Activated T-cell treated with anti-CD3 and anti-CD28 coated beads, Interleukin-2, amount 50 U/mL, for 24 hours (primary cell): ENCODE results near the gene ANAPC15.

Source experiments
- DNase-seq: peaks from one replicate; pipeline ENCODE4 v3.0.0-alpha.2; 2020
- H3K27ac Mint-ChIP-seq: 2 replicates; pipeline ENCODE4 v1.8.0; 2020; ENCODE audit warnings: mild to moderate bottlenecking, mixed read lengths
- H3K27me3 Mint-ChIP-seq: 2 replicates; pipeline ENCODE4 v1.8.0; 2020; ENCODE audit warnings: mixed read lengths
- H3K36me3 Mint-ChIP-seq: 2 replicates; pipeline ENCODE4 v1.8.0; 2020; ENCODE audit warnings: low read depth, mixed read lengths
- H3K4me1 Mint-ChIP-seq: 2 replicates; pipeline ENCODE4 v1.8.0; 2020; ENCODE audit warnings: low read depth, mixed read lengths
- H3K4me3 Mint-ChIP-seq: 2 replicates; pipeline ENCODE4 v1.8.0; 2020; ENCODE audit warnings: mild to moderate bottlenecking, moderate library complexity, mixed read lengths
- H3K9me3 Mint-ChIP-seq: 2 replicates; pipeline ENCODE4 v1.8.0; 2020; ENCODE audit warnings: mixed read lengths

Gene ANAPC15

DNA sequence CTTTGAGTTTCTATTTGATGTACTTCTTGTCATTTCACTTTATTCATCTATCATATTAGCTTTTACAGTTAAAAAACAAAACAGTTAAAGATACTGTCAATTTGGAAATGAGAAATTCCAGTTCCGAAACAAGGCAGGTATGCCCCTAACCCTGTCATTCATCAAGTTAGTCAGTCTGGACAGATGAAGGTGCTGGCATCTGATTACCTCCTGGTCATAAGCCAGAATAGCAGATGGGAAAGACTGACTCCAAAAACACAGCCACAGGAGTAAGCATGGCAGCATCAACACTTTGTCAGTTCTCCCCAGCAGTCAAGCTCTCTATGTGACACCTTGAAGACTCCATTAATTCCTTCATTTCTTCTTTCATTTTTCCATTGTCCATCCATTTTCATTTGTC lies 27.5 kb downstream of the ANAPC15 start:
- Mint-ChIP-seq H3K36me3 (peaks cover 23% of the 10 kb centered on the region), H3K27ac (no peak overlapping the region), H3K4me3 (no peak overlapping the region), H3K4me1 (peaks cover 29% of the 10 kb centered on the region), H3K27me3 (no peaks in the 10 kb centered on the region), H3K9me3 (no peaks in the 10 kb centered on the region)
- no peak for DNase-seq

DNA sequence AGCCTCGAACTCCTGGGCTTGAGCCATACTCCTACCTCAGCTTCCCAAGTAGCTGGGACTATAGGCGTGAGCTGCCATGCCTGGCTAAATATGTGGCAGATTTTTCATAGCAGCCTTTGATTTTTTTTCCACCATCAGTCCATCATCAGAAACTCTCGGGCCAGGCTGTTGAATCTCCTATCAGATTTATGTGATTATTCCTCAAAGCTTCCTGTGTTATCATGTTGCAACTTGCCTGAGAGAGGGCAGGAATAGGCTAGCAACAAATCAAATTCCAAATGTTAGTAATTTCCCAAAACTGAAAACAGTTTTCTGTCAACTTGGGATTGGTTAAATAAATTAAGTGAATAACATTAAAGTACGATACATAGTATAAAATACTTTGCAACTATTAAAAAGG lies 28.4 kb downstream of the ANAPC15 start:
- H3K27ac Mint-ChIP-seq: no peak overlapping the region
- no peak for DNase-seq
- H3K4me3 Mint-ChIP-seq: no peak overlapping the region
- H3K9me3 Mint-ChIP-seq: no peaks in the 10 kb centered on the region
- peaks cover 20% of the 10 kb centered on the region for H3K36me3 Mint-ChIP-seq
- peaks cover 34% of the 10 kb centered on the region for H3K4me1 Mint-ChIP-seq
- H3K27me3 Mint-ChIP-seq: no peaks in the 10 kb centered on the region

DNA sequence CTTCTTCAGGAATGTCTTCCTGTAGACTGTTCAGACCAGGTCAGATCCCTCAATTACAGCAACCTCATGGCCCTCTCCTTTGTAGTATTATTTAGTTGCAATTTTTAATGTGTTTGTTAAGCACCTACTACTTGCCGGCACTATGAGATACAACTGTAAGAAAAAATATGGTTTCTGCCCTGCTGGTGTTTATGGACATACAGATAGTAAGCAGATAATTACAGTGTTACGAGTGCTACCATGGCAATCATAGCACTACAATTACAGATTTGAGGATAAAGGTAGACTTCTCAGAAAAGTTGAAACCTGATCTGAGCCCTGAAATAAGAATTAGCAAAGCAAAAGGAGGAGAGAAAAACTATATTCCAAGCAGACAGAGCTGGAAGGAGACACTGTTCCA lies 29.1 kb downstream of the ANAPC15 start:
- Mint-ChIP-seq H3K27me3 (no peaks in the 10 kb centered on the region), H3K27ac (peak overlapping the region; percentile 2), H3K4me3 (no peak overlapping the region), H3K36me3 (peaks cover 19% of the 10 kb centered on the region), H3K9me3 (no peaks in the 10 kb centered on the region), H3K4me1 (peaks cover 38% of the 10 kb centered on the region)
- DNase-seq: no peak

DNA sequence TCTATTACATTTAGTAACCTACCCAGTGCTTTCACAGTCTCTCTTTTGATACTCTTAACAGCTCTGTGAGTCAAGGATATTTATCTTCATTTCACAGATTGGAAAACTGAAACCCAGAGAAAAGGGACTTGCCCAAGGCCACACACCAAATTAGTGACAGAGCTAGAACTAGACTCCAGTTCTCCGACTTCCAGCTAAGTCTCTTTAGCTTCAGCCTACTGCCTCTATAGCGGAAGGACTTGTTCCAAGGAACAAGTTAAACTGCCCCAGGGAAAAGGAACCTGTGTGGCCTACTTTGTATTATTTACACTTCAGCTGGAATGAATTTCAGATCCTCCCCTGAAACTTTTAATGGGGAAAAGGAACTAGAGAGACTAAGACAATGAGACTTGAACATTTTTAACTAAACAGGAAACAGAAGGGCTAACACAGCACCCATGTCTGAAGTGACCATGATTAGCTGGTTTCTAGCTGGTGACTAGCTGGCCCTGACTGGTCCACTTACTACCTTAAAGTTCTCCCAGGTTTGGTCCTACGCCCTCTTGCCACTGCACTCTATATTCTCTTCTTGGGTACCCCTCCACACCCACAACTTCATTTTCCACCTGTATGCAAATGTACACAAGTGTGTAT lies 30.6 kb downstream of the ANAPC15 start:
- peak overlapping the region; percentile 99 for H3K27ac Mint-ChIP-seq
- no peak for DNase-seq
- H3K4me1 Mint-ChIP-seq: peaks cover 46% of the 10 kb centered on the region
- H3K9me3 Mint-ChIP-seq: no peaks in the 10 kb centered on the region
- peaks cover 20% of the 10 kb centered on the region for H3K36me3 Mint-ChIP-seq
- peak overlapping the region; percentile 96 for H3K4me3 Mint-ChIP-seq
- no peaks in the 10 kb centered on the region for H3K27me3 Mint-ChIP-seq

DNA sequence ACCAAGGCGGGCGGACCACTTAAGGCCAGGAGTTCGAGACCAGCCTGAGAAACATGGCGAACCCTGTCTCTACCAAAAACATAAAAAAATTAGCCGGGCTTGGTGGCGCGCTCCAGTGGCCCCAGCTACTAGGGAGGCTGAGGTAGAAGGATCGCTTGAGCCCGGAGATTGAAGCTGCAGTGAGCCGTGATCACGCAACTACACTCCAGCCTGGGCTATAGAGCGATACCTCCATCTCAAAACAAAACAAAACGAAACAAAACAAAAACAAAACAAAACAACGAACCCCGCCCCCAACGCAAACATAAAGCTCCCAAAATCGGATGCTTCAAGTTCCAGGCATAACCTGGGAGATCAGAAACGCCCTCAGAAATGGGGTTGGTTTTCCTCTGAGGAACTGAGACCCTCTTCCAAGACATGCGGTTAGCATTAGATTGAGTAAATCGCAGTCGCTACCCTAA lies 31.3 kb downstream of the ANAPC15 start:
- peaks cover 47% of the 10 kb centered on the region for H3K4me1 Mint-ChIP-seq
- peak overlapping the region; percentile 96 for H3K4me3 Mint-ChIP-seq
- H3K36me3 Mint-ChIP-seq: peaks cover 23% of the 10 kb centered on the region
- DNase-seq: no peak
- H3K27ac Mint-ChIP-seq: peak overlapping the region; percentile 99
- no peaks in the 10 kb centered on the region for H3K9me3 Mint-ChIP-seq
- H3K27me3 Mint-ChIP-seq: no peaks in the 10 kb centered on the region

DNA sequence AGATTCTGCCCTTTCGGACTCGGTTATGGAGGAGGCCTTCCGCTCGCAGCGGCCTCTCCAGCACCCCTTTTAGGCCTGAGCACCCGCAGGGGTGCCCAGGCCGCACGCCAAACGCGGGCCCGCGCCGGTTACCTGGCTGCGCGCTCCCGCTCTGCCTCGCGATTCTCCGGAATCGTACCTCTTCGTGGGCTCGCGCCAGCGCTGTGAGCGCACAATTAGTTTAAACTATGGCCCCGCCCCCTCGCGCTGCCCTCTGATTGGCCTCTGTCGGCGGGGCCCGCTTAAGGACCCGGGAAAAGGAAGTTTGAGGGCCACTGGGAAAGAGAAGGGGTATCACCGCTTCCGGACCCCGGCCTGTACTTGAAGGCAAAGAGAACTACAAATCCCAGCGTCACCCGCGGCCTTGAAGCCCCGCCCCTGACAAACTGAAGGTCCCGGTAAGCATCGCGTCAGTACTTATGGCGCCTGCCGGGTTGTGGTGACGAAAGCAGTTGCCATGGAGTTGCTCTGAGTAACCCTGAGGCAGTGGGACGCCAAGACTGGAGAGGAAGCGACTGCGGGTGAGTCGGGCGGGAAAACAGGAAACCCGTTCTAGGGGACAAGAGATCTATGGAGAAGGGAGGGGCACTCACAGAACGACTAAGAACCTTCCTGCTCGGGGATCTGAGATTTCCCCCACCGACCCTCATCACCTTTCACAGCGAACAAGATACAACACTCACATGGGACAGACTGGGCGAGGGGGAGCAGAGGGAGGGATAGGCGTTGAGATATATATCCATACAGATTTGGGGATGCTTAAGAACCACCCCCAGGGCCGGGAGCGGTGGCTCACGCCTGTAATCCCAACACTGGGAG lies 31.9 kb downstream of the ANAPC15 start, which contains the start of the genes LRRC51 and NUMA1:
Gene LRRC51, plus strand, starts transcription at position 525 of the 858 bp plus-strand sequence. CDS start 8,234 bp downstream, outside the sequence.
Gene NUMA1, minus strand, starts transcription at position 217 of the 858 bp plus-strand sequence. CDS start 44,599 bp downstream, outside the sequence.
- H3K27me3 Mint-ChIP-seq: no peaks in the 10 kb centered on the region
- H3K4me3 Mint-ChIP-seq: peak within 1 kb of the TSS; percentile 96
- H3K36me3 Mint-ChIP-seq: peaks cover 26% of the 10 kb centered on the region
- no peaks in the 10 kb centered on the region for H3K9me3 Mint-ChIP-seq
- peak; percentile 98 for DNase-seq
- H3K4me1 Mint-ChIP-seq: peaks cover 44% of the 10 kb centered on the region
- H3K27ac Mint-ChIP-seq: peak within 1 kb of the TSS; percentile 99

DNA sequence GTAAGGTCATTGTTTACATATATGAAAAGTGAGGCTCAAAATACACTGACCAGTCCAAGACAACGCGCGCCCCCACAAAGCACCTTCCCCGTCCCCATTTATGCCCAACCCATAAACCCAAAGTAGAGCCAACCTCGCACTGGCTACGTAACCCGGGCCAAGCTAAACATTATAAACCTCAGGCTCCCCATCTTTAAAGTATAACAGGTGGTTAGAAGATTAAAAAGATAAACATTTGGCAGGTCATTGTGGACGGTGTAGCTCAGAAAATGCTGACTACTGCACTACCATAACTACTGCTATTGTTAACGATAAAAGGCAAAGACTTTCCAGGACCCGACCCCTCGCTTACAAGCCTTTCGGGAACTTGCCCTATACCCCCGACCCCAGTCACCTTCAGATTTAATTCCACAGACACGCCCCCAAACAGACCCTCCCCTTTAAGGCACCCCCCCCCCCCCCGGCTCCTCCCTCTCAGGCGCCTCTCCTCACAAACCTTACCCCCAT lies 32.6 kb downstream of the ANAPC15 start:
- H3K27me3 Mint-ChIP-seq: no peaks in the 10 kb centered on the region
- no peak for DNase-seq
- H3K4me1 Mint-ChIP-seq: peaks cover 46% of the 10 kb centered on the region
- no peaks in the 10 kb centered on the region for H3K9me3 Mint-ChIP-seq
- H3K27ac Mint-ChIP-seq: peak overlapping the region; percentile 99
- H3K4me3 Mint-ChIP-seq: peak overlapping the region; percentile 96
- peaks cover 32% of the 10 kb centered on the region for H3K36me3 Mint-ChIP-seq

DNA sequence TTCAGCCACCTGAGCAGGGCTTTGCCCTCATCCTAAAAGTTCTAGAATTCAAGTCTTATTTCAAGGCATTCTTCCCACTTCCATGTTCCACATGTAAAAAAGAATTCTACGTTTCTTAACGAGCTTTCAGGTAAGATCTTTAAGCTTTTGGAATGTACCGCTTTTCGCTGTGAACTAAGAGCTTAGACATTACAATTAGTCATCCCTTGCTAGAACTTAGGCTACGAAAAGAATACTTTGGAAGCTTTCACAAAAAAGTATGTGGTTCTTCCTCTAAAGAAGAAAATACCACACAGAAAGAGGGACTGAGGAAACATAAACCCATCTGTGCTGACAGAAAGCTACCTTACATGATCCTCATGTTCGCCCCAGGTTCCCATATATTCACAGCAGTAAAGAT lies 34.0 kb downstream of the ANAPC15 start:
- Mint-ChIP-seq H3K36me3 (peaks cover 40% of the 10 kb centered on the region), H3K27ac (peak overlapping the region; percentile 60), H3K4me1 (peaks cover 46% of the 10 kb centered on the region), H3K27me3 (no peaks in the 10 kb centered on the region), H3K4me3 (peak overlapping the region; percentile 96), H3K9me3 (no peaks in the 10 kb centered on the region)
- DNase-seq: no peak

DNA sequence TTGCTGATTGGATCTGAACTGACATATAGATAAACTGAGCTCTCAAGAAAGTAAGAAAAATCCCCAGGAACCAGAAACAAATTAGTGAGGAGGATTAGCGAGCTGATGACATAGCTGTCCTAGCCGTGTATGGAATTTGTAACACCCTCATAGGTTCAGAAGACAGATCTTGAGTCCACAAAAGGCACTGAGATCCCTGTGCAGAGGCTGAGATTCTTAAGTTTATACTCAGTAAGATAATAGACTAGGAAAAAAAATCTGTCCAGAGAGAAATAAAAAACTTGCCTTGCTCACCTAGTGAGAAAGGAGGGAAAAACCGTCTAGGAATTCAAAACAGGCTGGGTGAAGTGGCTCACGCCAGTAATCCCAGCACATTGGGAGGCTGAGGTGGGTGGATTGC lies 36.7 kb downstream of the ANAPC15 start:
- no peaks in the 10 kb centered on the region for H3K9me3 Mint-ChIP-seq
- no peak overlapping the region for H3K27ac Mint-ChIP-seq
- no peaks in the 10 kb centered on the region for H3K27me3 Mint-ChIP-seq
- H3K4me3 Mint-ChIP-seq: no peak overlapping the region
- DNase-seq: no peak
- H3K4me1 Mint-ChIP-seq: peaks cover 48% of the 10 kb centered on the region
- H3K36me3 Mint-ChIP-seq: peaks cover 47% of the 10 kb centered on the region

DNA sequence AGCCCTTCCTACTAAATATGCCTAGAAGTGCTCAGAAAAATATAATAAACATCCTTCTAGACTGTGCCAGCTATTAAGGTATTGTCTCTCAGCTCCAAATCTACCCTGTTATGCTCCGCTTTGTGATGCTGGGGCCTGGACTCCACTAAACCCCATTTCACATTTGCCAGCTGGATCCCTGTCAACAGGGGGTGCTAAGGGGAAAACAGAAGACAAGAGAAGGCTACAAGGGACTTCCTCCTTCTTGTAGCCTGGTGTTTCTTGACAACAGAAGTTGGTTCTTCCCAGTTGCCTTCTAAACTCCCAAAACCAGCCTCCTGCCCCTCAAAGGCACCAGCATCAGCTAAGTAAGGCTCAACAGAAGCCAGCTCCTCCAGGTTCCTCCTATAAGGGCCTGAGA lies 37.4 kb downstream of the ANAPC15 start:
- Mint-ChIP-seq H3K4me1 (peaks cover 51% of the 10 kb centered on the region), H3K4me3 (no peak overlapping the region), H3K27me3 (no peaks in the 10 kb centered on the region), H3K36me3 (peaks cover 48% of the 10 kb centered on the region), H3K27ac (no peak overlapping the region), H3K9me3 (no peaks in the 10 kb centered on the region)
- no peak for DNase-seq

DNA sequence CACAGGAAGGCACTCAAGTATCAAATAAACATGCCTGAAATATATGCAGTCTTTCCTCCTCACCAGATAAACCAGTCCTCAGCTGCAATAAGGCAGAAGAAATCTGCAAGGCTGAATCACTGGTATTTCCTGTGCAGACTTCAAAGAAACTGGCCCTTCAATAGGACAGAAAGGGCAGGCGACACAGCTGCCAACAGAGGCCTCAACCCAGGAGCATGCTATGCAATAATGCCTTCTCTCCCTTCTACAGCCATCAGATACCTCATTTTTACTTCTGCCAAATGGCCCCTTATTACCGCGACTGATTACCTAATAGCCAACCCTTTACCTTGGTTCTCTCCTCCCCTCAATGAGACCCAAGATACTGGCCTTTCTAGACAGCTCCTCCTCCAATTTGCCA lies 40.1 kb downstream of the ANAPC15 start:
- Mint-ChIP-seq H3K27me3 (no peaks in the 10 kb centered on the region), H3K36me3 (peaks cover 64% of the 10 kb centered on the region), H3K4me1 (peaks cover 55% of the 10 kb centered on the region), H3K9me3 (no peaks in the 10 kb centered on the region), H3K27ac (no peak overlapping the region), H3K4me3 (no peak overlapping the region)
- no peak for DNase-seq

DNA sequence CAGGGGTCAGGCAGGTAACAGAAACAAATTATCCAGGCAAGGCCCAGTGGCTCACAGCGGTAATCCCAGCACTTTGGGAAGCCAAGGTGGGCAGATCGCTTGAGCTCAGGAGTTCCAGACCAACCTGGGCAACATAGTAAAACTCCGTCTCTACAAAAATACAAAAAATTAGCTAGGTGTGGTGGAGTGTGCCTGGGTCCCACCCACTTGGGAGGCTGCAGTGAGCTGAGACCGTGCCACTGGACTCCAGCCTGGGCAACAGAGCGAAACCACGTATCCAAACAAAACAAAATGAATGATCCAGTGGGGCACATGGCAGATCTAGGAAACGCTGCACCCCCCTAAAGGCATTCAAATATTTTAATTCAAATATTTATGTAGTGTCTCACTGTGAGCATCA lies 42.0 kb downstream of the ANAPC15 start:
- peaks cover 49% of the 10 kb centered on the region for H3K4me1 Mint-ChIP-seq
- H3K36me3 Mint-ChIP-seq: peaks cover 65% of the 10 kb centered on the region
- no peaks in the 10 kb centered on the region for H3K27me3 Mint-ChIP-seq
- H3K9me3 Mint-ChIP-seq: no peaks in the 10 kb centered on the region
- no peak for DNase-seq
- peak overlapping the region; percentile 26 for H3K27ac Mint-ChIP-seq
- no peak overlapping the region for H3K4me3 Mint-ChIP-seq

DNA sequence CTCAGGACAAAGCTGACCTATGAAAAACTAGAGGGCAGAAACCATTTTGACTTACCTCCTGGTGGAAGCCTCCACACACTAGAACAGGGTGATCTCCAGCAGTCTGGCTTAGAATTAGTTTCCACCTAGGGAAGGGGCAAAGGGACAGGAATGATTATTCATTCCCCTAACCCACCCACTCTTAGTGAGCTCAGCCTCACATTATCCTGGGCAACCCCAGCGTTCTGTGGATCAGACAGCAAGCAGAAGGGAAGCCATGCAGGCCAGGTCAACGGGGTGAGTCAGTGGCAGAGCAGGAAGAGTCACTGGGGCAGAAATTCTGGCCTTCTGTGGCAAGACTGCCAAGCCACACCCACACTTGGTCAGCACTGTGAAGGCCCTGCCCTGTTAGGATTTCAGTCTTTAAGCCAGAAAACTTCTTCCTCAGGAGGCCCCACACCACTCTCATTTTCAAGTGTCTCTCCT lies 42.7 kb downstream of the ANAPC15 start:
- DNase-seq: no peak
- H3K36me3 Mint-ChIP-seq: peaks cover 62% of the 10 kb centered on the region
- H3K4me1 Mint-ChIP-seq: peaks cover 49% of the 10 kb centered on the region
- H3K9me3 Mint-ChIP-seq: no peaks in the 10 kb centered on the region
- no peaks in the 10 kb centered on the region for H3K27me3 Mint-ChIP-seq
- H3K4me3 Mint-ChIP-seq: no peak overlapping the region
- peak overlapping the region; percentile 26 for H3K27ac Mint-ChIP-seq

DNA sequence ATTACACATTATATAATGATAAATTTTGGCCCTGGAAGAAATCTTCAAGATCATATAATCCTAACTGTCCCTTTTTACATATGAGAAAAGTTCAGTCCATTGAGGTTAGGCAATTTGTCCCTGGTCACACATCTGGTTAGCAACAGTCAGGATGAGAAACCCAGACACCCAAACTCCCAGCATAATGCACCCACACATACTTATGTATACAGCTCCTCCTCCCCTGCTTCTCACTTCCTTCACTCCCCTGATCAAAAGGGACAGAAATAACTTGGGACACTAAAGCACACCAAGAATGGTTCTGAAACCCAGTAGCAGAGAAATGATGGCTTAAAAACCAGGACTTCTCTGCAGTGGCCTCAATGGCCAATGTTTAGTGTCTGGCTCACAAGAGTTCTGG lies 43.3 kb downstream of the ANAPC15 start:
- H3K9me3 Mint-ChIP-seq: no peaks in the 10 kb centered on the region
- no peak for DNase-seq
- peaks cover 49% of the 10 kb centered on the region for H3K4me1 Mint-ChIP-seq
- H3K36me3 Mint-ChIP-seq: peaks cover 59% of the 10 kb centered on the region
- H3K4me3 Mint-ChIP-seq: no peak overlapping the region
- H3K27me3 Mint-ChIP-seq: no peaks in the 10 kb centered on the region
- H3K27ac Mint-ChIP-seq: peak overlapping the region; percentile 26

DNA sequence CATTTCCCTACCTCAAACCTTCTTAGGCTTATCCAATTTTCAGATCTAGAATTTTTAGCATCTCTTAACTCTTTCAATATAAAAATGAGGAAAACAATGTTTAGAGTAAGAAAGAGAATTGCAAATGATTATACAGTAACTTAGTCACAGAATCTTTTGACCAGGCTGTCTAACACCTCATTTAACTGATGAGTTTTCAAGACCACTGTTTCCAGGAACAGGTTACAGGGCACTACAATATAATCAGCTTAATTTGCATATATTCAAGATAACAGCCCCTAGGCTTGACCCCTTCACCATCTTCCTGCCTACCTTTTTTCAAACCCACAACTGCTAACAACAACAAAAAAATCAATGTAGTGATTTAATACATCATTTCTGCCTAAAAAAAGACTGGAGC lies 44.8 kb downstream of the ANAPC15 start:
- Mint-ChIP-seq H3K27ac (peak overlapping the region; percentile 45), H3K9me3 (no peaks in the 10 kb centered on the region), H3K4me3 (no peak overlapping the region), H3K4me1 (peaks cover 44% of the 10 kb centered on the region), H3K36me3 (peaks cover 60% of the 10 kb centered on the region), H3K27me3 (no peaks in the 10 kb centered on the region)
- no peak for DNase-seq
